ENCODE data around the gene TRIM46. TPM values are rescaled to one million over a fixed set of nuclear protein-coding genes. Genes with fewer than 3 reads are reported as not detected.
A peak's percentile ranks its signal among the peaks of the same experiment; 100 is the strongest.

The TRIM46 gene
- total RNA-seq, 1 experiment from 2014 or later = 18.4 TPM

GRCh38 chr1:155184835-155185782 is 11.5 kb downstream of the TRIM46 start:
- H3K4me2 ChIP-seq (ENCODE audit: insufficient read depth, insufficient read length, low read length) = no peak overlapping the region
- no CpG with 5 or more reads among the region's 21 CpGs for WGBS (ENCODE audit: extremely low coverage, insufficient read length, low lambda C conversion rate)

More at GRCh38 chr1:155184835-155185782, 11.5 kb downstream of the TRIM46 start:
- H3T11ph ChIP-seq (ENCODE audit: low read length) = no peak overlapping the region
- no peak overlapping the region for H3K9ac ChIP-seq (ENCODE audit: extremely low read depth, insufficient read length, low read length)
- H4K91ac ChIP-seq (ENCODE audit: insufficient read length, low read depth, low read length) = no peak overlapping the region
- H3K27me3 ChIP-seq (ENCODE audit: insufficient read depth, low read length) = no peaks in the 10 kb centered on the region
- Mint-ChIP-seq H3K9me3 (peaks cover 0 to 2% of the 10 kb centered on the region in 2 experiments; a peak in 1 of 5 replicates), H3K27me3 (ENCODE audit: low read depth) (peaks cover 1% of the 10 kb centered on the region; the same call in 1 of the 2 replicates), H3K36me3 (ENCODE audit: insufficient read depth in 1 of 3, low read depth in 3 of 3) (peaks cover 12 to 34% (median 30%) of the 10 kb centered on the region in 3 experiments; a peak in 6 of 7 replicates), H3K4me3 (no peak overlapping the region), H3K27ac (peak overlapping the region in 2 of 3 experiments; percentile 3 to 55; a peak in 4 of 7 replicates), H3K4me1 (peaks cover 17 to 31% of the 10 kb centered on the region in 2 experiments)
- no peak overlapping the region for H2BK20ac ChIP-seq (ENCODE audit: low read depth, low read length, poor library complexity, severe bottlenecking)
- H3K79me2 ChIP-seq (ENCODE audit: insufficient read depth, low read length) = no peaks in the 10 kb centered on the region
- H3K23me2 ChIP-seq (ENCODE audit: insufficient read length, low read depth, low read length, poor library complexity, severe bottlenecking) = no peaks in the 10 kb centered on the region
- H3K79me1 ChIP-seq (ENCODE audit: insufficient read depth, low read depth, low read length, poor library complexity, severe bottlenecking) = no peaks in the 10 kb centered on the region
- no peak overlapping the region for H2BK5ac ChIP-seq (ENCODE audit: insufficient read length, low read length)
- H3K9me3 ChIP-seq (ENCODE audit: control insufficient read depth, low read depth, low read length) = no peaks in the 10 kb centered on the region
- no peak overlapping the region for H2AFZ ChIP-seq (ENCODE audit: low read length)
- no peak overlapping the region for H3K23ac ChIP-seq (ENCODE audit: insufficient read length, low read depth, low read length)
- H3K18ac ChIP-seq (ENCODE audit: insufficient read length, low read depth, low read length) = no peak overlapping the region
- no peak overlapping the region for H4K8ac ChIP-seq (replicated peaks; ENCODE audit: insufficient read length, low read depth, low read length)
- DNase-seq = no peak
- TF ChIP-seq, protein P1, sequence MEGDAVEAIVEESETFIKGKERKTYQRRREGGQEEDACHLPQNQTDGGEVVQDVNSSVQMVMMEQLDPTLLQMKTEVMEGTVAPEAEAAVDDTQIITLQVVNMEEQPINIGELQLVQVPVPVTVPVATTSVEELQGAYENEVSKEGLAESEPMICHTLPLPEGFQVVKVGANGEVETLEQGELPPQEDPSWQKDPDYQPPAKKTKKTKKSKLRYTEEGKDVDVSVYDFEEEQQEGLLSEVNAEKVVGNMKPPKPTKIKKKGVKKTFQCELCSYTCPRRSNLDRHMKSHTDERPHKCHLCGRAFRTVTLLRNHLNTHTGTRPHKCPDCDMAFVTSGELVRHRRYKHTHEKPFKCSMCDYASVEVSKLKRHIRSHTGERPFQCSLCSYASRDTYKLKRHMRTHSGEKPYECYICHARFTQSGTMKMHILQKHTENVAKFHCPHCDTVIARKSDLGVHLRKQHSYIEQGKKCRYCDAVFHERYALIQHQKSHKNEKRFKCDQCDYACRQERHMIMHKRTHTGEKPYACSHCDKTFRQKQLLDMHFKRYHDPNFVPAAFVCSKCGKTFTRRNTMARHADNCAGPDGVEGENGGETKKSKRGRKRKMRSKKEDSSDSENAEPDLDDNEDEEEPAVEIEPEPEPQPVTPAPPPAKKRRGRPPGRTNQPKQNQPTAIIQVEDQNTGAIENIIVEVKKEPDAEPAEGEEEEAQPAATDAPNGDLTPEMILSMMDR (conservative IDR thresholded peaks at IDR 0.05) = no peak; the same call in 2 of the 3 replicates
- no peaks in the 10 kb centered on the region for H4K20me1 ChIP-seq (ENCODE audit: control insufficient read depth, insufficient read depth, insufficient read length)
- H4K5ac ChIP-seq (ENCODE audit: insufficient read length, low read depth, low read length) = no peak overlapping the region
- H3K56ac ChIP-seq (ENCODE audit: insufficient read length, low read depth, low read length) = no peak overlapping the region
- H3K4ac ChIP-seq (ENCODE audit: low read depth, low read length) = no peak overlapping the region
- no peak overlapping the region for H2BK15ac ChIP-seq (ENCODE audit: low read depth, low read length)
- H2BK120ac ChIP-seq (ENCODE audit: low read depth, low read length, poor library complexity, severe bottlenecking) = no peak overlapping the region
- H3K27ac ChIP-seq (ENCODE audit: insufficient read length, low read depth, low read length) = no peak overlapping the region
- no peak overlapping the region for H3K14ac ChIP-seq (ENCODE audit: insufficient read depth, low read length)
- no peak overlapping the region for H2AK5ac ChIP-seq (ENCODE audit: insufficient read length, low read length)
- H2BK12ac ChIP-seq (ENCODE audit: insufficient read length, low read depth, low read length) = no peak overlapping the region
- peaks cover 3% of the 10 kb centered on the region for H3K4me1 ChIP-seq (ENCODE audit: insufficient read depth, low read length)

All from H9 (cell line).